ENCODE measurements around the gene GFM2.
"Not testable (repeated sequence)": the region's sequence is repeated elsewhere in the genome, so short reads cannot be mapped to it uniquely, and the experiment has no call there.

GRCh38 chr5:74678123-74678522, 88.8 kb downstream of the GFM2 start:
- not testable (repeated sequence) for TF ChIP-seq BACH1 (IDR thresholded peaks at IDR 0.05; ENCODE audit: low read length); POLR2A (IDR thresholded peaks at IDR 0.05; ENCODE audit: control extremely low read depth in 1 of 2, low read depth in 2 of 2, low read length in 2 of 2); CTCF (IDR thresholded peaks at IDR 0.05; ENCODE audit: control extremely low read depth in 1 of 3, insufficient read depth in 1 of 3, low read depth in 1 of 3, low read length in 3 of 3); RXRA (IDR thresholded peaks at IDR 0.05; ENCODE audit: insufficient read depth, low read depth, low read length)
- TF ChIP-seq, protein P1, sequence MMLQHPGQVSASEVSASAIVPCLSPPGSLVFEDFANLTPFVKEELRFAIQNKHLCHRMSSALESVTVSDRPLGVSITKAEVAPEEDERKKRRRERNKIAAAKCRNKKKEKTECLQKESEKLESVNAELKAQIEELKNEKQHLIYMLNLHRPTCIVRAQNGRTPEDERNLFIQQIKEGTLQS (IDR thresholded peaks at IDR 0.05; ENCODE audit: insufficient read depth, low read depth, low read length), result not testable (repeated sequence)
